ENCODE results near the gene SIM1. TPM values are rescaled to one million over a fixed set of nuclear protein-coding genes. Genes with fewer than 3 reads are reported as not detected.

SIM1 gene
- total RNA-seq, 1 experiment from 2014 or later = not detected

GRCh38 chr6:100475554-100476320 is 11.0 kb upstream of the SIM1 start:
- in situ Hi-C loops (cut with HindIII; ENCODE audit: low pct_unique_long_range_greater_than_20kb, low sequenced_read_pairs) = no loop called here
- DNase-seq (ENCODE audit: low read depth, low spot score) = no peak

DNA sequence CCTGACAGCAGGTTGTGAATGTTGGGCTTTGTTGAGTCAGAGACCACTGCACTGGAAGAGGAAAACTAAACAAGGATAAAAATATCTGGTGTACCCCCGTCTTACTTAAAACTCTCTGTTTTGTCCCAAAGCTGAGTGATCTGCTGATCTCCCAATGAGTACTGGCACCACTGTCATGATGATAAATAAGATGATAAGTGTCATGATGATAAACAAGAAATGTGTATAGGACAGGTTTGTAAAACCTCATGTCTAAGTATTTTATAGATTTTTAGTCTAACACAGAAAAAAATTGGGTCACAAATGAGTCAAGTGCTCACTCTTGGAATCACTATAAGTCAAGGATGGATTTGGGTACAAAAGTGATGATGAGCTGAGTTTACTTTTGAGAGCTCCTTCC is 8.5 kb upstream of the SIM1 start:
- no peak for DNase-seq (ENCODE audit: low read depth, low spot score)
- in situ Hi-C loops (cut with HindIII; ENCODE audit: low pct_unique_long_range_greater_than_20kb, low sequenced_read_pairs) = no loop called here

- in situ Hi-C loops (cut with HindIII; ENCODE audit: low pct_unique_long_range_greater_than_20kb, low sequenced_read_pairs) = no loop called here
- DNase-seq (ENCODE audit: low read depth, low spot score) = no peak
These were observed 8.0 kb upstream of the SIM1 start for GRCh38 chr6:100472674-100473073.

DNA sequence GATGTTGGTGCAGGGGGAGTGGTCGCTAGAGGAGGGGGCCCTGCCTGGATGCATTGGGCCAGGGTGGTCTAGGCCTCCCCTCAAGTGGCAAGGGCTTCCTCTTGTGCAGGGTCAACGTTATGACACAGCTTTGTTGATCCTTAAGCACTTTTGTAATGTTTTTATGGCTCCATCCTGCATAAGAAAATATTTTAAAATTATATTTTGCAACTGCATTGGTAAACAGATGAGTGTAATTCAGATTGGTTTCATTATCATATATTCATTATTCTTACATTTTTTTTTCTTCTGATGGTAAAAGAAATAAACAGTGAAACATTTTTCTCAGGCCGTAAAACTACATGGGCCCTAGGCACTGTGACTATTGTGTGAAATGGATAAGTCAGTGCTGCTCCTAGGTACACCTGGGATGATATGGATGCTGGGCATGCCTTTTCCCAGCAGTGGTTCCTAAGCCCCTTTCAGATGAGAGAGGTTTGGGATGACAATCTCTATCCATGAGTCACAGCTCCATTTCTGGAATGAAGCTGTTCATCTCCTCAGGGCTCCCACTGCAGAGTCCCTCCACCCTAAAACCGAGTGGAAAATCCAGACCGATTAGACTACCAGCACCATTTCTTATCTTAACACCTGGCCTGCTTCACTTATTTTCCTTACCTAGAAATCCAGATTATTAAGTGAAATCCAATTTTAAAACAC is 5.8 kb upstream of the SIM1 start:
- in situ Hi-C loops (cut with HindIII; ENCODE audit: low pct_unique_long_range_greater_than_20kb, low sequenced_read_pairs) = no loop called here
- DNase-seq (ENCODE audit: low read depth, low spot score) = no peak

- in situ Hi-C loops (cut with HindIII; ENCODE audit: low pct_unique_long_range_greater_than_20kb, low sequenced_read_pairs) = no loop called here
- no peak for DNase-seq (ENCODE audit: low read depth, low spot score)
These were observed 4.6 kb upstream of the SIM1 start for GRCh38 chr6:100469101-100469859.

DNA sequence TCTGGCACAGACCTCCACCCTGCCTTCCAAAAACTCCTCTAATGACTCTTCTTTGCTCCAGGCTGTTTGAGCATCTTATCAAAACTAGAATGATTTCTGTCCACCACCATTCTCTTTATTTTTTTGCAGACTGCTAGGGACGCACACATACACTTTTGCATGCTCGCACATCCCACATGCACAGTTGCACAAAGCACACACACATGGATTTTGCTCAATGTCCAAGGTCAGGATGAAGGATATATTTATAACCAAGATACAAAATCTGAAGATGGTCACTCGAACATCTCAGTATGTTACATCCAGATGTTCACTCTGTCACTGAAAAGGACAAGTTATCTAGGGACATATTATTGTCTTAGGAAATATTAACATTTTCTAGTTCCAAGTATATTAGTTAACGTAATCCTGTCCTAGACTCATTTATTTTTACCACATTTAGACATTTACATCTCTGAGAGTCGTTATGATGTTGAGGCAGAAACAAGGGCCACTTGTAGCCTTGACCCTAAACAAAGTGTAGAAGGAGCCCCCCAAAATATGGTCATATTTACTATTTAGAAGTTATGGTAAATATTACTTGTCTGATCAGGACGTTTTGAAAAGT is 3.4 kb upstream of the SIM1 start:
- in situ Hi-C loops (cut with HindIII; ENCODE audit: low pct_unique_long_range_greater_than_20kb, low sequenced_read_pairs) = no loop called here
- DNase-seq (ENCODE audit: low read depth, low spot score) = no peak

DNA sequence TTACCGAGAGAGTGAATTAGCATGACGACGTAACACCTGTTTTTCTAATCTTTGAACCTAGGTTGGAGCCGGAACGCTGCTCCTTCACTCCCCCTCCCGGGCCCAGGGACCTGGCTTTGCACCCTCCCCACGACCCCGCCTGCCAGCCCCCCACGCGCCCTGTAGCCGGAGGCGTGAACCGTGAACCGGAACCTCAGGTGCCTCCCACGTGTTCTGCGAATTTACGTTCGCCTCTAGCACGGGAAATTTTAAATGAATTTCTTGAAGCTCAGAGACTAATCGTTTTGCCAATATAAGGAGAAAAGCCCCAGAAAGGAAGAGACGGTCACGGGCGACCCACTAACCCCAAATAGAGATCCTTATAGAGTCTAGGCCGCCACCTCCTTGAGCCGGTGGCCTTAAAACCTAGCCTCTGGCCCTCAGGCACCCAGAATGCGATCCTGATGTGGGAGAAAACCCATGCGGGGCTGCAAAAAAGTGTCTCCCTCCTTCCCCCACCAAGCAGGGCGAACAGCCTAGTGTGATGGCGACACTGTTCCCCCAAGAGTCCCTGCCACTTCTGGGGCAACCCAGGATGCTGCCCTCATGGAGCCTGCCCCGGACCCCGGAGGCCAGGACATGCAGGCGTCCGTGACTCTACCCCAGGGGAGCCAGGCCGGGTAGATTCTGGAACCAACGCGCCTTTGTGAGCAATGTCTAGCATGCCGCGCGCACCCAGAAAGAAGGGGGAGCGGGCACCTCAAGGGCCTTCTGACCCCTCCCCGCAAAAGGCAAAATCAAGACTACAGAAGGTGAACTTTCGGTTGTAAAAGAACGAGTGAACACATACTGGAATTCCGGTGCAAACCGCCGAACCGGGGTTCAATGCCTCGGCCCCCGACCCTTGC is 2.7 kb upstream of the SIM1 start:
- in situ Hi-C loops (cut with HindIII; ENCODE audit: low pct_unique_long_range_greater_than_20kb, low sequenced_read_pairs) = no loop called here
- DNase-seq (ENCODE audit: low read depth, low spot score) = no peak

DNA sequence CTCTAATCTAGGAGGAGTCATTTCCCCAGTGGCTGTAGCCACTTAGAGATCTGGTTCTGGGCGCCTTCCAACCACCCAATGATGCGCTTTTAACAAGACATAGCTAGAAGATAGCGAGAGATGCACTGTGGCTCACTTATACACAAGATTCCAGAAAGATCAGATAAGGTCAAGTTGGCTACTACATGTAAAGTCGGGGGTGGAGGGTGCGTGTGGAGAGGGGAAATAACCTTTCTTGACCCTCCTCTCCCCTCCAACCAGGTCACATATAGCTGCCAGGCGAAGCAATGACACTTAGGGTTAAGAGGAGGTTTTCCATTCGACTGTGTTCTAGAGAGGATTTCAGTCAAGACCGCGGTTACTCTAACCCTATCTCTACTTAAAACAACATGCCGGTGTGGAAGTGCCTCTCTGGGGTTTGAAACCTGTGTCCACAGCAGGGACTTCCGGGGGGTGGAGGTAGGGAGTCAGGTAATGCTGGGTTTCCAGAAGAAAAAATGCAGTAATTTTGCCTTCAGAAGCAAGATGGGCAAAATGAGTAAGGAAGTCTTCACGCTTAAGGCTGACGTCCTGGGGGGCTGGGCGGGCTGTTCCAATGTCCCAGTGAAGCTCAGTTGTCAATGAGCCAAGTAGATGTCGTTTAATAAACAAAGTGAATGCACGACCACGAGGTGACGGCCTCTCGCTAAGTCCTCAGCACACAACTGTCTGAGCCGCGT is 1.8 kb upstream of the SIM1 start:
- in situ Hi-C loops (cut with HindIII; ENCODE audit: low pct_unique_long_range_greater_than_20kb, low sequenced_read_pairs) = no loop called here
- no peak for DNase-seq (ENCODE audit: low read depth, low spot score)

GRCh38 chr6:100465701-100466409 is 1.1 kb upstream of the SIM1 start:
- no peak for DNase-seq (ENCODE audit: low read depth, low spot score)
- in situ Hi-C loops (cut with HindIII; ENCODE audit: low pct_unique_long_range_greater_than_20kb, low sequenced_read_pairs) = no loop called here

DNA sequence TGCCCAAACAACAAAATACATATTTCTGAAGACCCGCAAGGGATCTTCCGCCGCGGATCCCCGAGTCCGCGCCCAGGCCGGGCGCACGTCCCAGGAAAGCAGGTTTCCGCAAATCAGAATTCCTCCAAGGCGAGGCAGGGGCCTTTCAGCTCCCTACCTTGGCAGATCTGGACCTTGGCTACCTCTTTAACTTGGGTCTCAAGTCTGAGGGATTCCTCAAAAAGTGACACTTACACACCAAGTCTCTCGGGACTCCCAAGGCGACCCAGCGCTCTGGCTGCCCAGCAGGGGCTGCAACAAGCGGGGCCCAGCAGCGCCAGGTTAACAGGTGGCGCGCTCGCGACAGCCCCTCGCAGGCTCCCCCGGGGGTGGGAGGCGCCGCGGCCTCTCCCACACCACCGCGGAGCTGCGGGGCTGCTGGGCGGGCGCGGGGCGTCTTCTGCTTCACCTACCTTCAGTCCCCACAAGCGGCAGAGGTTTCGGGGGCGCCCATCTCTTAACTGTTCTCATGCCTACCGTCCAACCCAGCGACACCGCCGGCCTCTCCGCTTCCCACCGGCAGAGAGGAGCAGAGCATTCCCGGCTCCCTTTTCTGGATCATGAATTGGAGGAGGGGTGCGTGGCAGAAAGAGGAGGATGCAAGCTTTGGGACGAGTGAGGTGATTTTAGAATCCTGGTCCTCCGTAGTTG is 414 bp downstream of the SIM1 start:
- DNase-seq (ENCODE audit: low read depth, low spot score) = no peak
- in situ Hi-C loops (cut with HindIII; ENCODE audit: low pct_unique_long_range_greater_than_20kb, low sequenced_read_pairs) = no loop called here

DNA sequence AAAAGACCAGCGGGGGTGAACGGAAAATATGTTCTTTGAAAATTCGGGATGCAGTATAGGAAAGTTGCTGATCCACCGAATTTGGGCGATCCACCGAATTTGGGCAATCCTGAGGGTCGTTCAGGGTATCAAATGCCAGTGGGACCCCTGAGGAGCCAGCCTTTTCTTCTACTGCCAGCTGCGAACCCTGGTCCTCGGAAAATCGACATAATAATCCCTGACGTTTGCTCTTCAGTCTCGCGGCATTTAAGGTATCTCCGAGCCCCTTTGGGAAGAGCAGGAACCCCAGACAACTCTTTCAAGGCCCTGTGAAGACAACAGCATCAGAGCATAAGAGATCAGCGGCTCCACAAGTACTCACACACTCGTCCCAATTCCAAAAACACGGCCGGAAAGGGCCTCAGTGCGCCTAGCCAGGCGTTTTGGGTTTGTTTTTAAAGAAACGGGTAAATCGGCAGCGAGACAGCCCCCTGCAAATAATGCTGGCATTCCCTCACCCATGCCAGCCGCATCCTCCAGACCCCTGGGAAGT is 1.0 kb downstream of the SIM1 start:
- no peak for DNase-seq (ENCODE audit: low read depth, low spot score)
- in situ Hi-C loops (cut with HindIII; ENCODE audit: low pct_unique_long_range_greater_than_20kb, low sequenced_read_pairs) = no loop called here

- in situ Hi-C loops (cut with HindIII; ENCODE audit: low pct_unique_long_range_greater_than_20kb, low sequenced_read_pairs) = no loop called here
- no peak for DNase-seq (ENCODE audit: low read depth, low spot score)
These were observed 1.8 kb downstream of the SIM1 start for GRCh38 chr6:100462706-100463629.

DNA sequence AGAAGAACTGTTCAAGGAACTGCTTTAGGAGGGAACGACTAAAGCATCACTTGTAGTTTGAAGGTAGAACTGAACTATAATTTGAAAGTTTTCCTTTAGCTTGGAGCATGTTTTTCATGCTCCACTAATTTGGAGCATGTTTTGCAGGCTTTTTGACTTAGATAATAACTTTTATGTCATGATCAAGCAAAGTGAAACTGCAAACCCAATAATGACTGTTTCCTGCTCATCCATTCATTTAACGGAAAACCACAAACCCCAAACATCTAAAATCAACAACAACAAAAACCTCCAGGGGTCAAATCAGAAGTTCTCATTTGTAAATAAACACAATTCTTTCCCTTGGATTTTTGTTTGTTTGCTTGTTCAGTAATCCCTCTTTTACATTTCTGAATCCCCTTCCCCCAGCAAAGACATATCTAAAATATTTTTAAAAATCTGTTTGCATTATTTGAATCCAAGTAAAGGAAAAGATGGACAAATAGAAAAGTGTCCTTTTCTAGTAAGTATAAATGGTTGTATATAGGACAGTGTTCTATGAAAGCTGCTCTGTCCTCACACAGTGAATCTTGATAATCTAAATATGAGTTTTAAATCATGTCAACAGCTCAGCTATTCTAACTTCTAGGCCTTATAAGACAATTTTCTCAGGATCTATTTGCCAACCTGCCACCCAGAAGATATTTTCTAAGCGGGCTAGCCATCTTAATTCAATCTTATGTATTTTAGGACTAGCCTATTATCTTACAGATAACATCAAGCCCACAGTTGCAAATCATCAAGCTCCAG is 2.6 kb downstream of the SIM1 start:
- in situ Hi-C loops (cut with HindIII; ENCODE audit: low pct_unique_long_range_greater_than_20kb, low sequenced_read_pairs) = no loop called here
- DNase-seq (ENCODE audit: low read depth, low spot score) = no peak
